ENCODE measurements around the gene WDR81.
A peak's percentile ranks its signal among the peaks of the same experiment; 100 is the strongest.
"Not testable (repeated sequence)": the region's sequence is repeated elsewhere in the genome, so short reads cannot be mapped to it uniquely, and the experiment has no call there.

The WDR81 gene

DNA sequence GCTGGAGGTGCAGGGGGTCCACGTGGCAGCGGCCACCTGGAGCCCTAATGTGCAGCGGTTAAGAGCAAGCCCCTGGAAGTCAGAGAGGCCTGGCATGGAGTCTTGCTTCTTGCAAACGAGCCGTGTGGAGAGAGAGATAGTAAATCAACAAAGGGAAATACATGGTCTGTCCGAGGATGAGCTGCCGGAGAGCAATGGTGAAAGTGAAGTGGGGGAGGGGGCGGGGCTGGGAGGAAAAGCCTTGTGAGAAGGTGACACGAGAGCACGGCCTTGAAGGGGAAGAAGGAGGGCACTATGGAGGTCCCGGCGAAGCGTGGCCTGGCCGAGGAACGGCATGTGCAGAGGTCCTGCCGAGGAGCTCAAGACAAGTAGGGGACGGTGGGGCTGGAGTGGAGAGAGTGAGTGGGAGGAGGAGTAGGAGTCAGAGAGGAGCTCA lies 31.3 kb downstream of the WDR81 start:
- no peak for DNase-seq

GRCh38 chr17:1758807-1759206 lies 34.3 kb downstream of the WDR81 start:
- no peak for DNase-seq

DNA sequence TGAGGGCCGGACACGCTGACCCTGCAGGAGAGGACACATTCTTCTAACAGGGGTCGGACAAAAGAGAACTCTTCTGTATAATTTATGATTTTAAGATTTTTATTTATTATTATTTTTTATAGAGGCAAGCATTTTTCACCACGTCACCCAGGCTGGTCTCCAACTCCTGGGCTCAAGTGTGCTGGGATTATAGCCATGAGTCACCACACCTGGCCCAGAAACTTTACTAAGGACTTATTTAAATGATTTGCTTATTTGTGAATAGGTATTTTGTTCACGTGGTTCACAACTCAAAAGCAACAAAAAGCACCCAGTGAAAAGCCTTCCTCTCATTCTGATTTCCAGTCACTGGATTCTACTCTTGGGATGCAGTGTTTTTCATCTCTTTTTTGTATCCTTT lies 35.0 kb downstream of the WDR81 start:
- no peak for DNase-seq

DNA sequence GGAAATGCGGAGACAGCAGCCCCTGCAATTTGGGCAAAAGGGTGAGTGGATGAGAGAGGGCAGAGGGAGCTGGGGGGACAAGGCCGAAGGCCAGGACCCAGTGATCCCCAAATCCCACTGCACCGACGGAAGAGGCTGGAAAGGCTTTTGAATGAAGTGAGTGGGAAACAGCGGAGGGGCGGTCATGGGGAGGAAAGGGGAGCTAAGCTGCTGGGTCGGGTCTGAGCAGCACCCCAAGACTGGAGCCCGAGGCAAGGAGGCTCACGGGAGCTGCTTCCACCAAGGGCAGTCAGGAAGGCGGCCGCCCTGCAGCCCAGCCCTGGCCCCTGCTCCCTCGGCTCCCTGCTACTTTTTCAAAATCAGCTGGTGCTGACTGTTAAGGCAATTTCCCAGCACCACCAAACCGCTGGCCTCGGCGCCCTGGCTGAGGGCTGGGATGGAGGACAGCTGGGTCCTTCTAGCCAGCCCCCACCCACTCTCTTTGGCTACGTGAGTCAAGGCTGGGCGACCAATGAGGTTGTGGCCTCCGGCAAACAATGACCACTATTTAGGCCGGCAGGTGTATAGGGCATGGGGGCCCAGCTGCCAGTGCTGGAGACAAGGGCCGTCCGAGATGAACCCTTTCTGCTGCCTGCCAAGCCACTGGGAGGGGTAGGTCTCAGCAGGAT lies 37.9 kb downstream of the WDR81 start:
- peak; percentile 95 for DNase-seq

GRCh38 chr17:1762901-1763898 lies 38.7 kb downstream of the WDR81 start:
- peak; percentile 71 for DNase-seq

GRCh38 chr17:1764284-1764683 lies 39.8 kb downstream of the WDR81 start:
- DNase-seq, result no peak

DNA sequence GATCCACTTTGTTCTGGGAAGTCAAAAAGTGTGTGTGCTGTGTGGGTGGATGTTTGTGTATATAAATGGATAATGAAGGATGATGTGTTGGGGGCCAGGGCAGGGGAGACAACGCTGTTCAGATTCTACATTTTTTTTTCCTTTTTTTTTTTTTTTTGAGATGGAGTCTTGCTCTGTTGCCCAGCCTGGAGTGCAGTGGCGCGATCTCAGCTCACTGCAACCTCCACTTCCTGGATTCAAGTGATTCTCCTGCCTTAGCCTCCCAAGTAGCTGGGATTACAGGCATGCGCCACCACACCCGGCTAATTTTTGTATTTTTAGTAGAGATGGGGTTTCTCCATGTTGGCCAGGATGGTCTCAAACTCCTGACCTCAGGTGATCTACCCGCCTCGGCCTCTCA lies 40.2 kb downstream of the WDR81 start:
- not testable (repeated sequence) for DNase-seq

DNA sequence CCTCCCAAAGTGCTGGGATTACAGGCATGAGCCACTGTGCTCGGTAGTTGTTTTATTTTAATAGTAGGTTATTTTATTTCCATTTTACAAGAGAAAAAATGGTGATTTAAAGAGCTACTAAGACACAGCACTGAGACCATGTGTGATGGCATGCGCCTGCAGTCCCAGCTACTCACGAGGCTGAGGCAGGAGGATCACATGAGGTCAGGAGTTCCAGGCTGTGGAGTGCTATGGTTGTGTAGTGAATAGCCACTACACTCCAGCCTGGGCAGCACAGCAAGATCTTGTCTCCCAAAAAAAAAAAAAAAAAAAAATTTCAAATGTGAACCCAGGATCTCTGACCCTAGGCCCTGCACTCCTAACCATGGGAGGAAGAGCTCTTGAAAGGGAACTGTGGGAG lies 41.1 kb downstream of the WDR81 start:
- no peak for DNase-seq

- no peak for DNase-seq
These were observed 42.1 kb downstream of the WDR81 start for GRCh38 chr17:1766382-1767135.

GRCh38 chr17:1767358-1767757 lies 42.9 kb downstream of the WDR81 start:
- DNase-seq, result no peak

DNA sequence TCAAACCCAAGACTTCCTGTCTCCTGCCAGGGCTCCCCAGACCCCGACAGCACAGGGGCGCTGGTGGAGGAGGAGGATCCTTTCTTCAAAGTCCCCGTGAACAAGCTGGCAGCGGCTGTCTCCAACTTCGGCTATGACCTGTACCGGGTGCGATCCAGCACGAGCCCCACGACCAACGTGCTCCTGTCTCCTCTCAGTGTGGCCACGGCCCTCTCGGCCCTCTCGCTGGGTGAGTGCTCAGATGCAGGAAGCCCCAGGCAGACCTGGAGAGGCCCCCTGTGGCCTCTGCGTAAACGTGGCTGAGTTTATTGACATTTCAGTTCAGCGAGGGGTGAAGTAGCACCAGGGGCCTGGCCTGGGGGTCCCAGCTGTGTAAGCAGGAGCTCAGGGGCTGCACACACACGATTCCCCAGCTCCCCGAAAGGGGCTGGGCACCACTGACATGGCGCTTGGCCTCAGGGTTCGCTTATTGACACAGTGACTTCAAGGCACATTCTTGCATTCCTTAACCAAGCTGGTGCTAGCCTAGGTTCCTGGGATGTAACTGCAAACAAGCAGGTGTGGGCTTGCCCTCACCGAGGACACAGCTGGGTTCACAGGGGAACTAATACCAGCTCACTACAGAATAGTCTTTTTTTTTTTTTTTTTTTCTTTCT lies 45.4 kb downstream of the WDR81 start:
- peak; percentile 80 for DNase-seq

GRCh38 chr17:1773000-1773695 lies 48.6 kb downstream of the WDR81 start:
- not testable (repeated sequence) for DNase-seq

- DNase-seq, result no peak
These were observed 49.2 kb downstream of the WDR81 start for GRCh38 chr17:1773696-1774181.

DNA sequence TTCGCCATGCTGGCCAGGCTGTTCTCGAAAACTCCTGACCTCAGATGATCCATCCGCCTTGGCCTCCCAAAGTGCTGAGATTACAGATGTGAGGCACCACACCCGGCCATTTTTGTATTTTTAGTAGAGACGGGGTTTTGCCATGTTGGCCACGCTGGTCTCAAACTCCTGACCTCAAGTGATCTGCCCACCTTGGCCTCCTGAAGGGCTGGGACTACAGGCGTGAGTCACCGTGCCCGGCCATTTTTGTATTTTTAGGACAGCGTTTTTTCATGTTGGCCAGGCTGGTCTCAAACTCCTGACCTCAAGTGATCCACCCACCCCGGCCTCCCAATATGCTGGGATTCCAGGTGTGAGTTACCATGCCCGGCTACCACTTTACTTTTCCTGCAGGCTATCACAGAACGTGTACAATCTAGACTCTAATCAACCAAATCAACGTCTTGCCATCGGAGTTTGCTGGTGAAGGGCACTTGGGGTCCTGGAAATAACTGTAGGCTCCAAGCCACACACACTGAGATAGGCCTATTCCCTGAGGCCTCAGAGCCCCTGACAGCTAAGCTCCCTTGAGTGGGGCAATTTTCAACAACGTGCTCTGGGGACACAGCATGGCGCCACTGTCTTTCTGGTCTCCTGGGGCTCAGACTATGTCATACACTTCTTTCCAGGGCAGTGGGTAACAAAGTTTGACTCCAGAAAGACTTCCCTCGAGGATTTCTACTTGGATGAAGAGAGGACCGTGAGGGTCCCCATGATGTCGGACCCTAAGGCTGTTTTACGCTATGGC lies 50.1 kb downstream of the WDR81 start:
- DNase-seq, result no peak

DNA sequence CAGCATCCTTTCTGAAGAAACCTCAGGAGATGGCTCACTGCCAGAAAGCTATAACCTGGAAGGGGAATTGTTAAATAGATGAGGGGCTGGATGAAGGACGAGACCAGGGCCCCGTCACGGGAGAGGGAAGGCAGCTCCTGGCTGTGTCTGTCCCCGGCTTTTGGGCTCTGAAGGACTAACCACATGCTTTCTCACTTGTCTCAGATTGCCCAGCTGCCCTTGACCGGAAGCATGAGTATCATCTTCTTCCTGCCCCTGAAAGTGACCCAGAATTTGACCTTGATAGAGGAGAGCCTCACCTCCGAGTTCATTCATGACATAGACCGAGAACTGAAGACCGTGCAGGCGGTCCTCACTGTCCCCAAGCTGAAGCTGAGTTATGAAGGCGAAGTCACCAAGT lies 51.8 kb downstream of the WDR81 start:
- no peak for DNase-seq

GRCh38 chr17:1776857-1777256 lies 52.4 kb downstream of the WDR81 start:
- no peak for DNase-seq

DNA sequence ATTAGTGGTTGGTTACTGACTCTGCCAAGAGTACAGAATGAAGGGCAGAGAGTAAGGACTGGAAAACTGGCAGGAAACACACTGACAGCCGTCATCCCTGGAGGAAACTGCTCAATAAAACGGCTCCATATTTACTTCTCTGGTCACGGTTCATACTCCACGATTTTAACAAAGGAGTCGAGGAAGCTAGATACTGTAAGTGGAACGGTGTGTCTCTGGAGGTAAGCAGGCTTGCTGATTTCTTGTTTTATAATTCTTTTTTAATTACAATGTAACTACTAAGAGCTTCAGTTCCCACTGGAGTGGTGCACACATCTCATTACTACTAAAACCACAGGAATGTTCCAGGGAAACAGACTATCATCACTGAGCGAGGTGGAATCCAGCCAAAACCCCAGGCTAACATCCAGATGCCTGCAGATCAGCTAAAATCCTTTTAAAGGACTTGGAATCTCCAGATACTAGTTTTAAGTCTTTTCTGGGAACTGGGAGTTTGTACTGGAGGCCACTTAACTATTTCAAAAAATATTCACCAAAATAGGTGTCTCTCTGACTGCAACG lies 55.1 kb downstream of the WDR81 start:
- DNase-seq, result no peak

DNA sequence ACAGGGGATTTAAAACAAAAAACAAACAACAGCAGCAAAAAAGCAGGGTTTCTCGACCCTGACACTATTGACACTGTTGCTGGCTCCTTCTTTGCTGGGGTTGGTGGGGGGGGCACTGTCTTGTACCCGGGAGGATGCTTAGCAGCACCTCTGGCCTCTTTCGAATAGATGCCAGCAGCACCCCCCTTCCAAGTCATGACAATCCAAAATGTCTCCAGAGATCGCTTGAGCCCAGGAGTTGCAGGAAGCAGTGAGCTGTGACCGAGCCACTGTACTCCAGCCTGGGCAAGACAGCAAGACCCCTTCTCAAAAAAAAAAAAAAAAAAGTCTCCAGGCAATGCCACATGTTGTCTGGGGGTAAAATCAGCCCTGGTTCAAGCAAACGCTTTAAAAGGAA lies 57.7 kb downstream of the WDR81 start:
- no peak for DNase-seq

DNA sequence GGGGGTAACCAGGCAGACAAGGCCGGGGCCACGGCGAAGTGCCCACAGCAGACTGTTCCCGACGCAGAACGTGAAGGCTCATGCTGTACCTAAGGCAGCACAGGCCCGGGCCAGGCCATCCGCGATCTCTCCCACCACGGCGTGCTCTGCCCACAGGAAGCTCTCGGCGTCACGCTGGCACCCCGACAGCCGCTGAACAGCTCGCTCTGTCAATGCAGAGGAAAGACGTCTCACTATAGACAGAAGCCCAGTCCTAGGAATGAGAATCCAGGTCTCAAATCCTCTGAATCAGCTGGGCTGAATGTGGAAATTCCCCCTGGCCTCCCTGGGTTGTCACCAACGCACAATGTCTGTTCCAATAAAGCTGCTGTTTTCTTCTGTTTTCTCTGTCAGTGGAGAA lies 58.8 kb downstream of the WDR81 start:
- no peak for DNase-seq

DNA sequence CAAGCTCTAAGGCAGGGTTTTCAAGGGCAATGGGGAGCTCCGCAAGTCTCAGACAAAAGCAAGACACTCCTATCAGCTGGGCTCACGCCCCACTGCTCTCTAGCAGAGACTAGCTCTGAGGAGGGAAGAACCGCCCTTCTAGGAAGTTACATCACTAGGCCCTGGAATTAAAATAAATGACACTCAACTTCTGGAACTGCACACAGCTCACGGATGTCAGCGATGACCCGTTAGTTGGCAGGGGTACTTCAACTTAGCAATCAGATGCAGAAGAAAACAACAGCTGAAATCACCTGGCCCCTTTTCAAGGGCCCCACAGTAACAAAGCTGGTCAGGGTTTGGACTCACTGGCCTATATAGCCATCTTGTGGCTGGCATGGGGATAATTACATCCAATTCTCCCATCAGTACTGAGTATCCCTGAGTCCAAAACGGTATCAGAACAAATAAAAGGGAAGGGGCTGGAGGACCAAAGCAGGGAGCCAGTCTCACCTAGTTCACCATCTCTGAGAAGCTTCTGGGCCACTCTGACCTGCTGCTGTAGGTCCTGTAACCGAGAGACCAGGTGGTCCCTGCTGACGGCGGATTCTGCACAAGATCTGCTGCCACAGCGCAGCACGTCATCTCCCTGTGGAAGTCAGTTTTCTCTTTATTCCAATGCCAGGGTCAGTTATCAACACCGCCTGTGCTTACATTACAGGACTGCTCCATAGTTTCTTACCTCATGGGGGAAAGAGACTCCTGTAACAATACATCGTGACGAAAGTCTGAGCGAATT lies 59.5 kb downstream of the WDR81 start:
- DNase-seq, result peak; percentile 42
